GM19452 (cell line): ENCODE data around the gene RTP5.

Experiments
- ATAC-seq: cut with Tn5 transposase; IDR thresholded peaks from one replicate; pipeline ENCODE4 v1.9.1; 2021; ENCODE audit not compliant: unreplicated experiment

RTP5 gene

GRCh38 chr2:241857041-241857541 lies 12.4 kb upstream of the RTP5 start:
- ATAC-seq, result no peak

- ATAC-seq, result no peak
Observed at GRCh38 chr2:241857572-241858121, 11.9 kb upstream of the RTP5 start.

- ATAC-seq, result peak; percentile 37
Observed at GRCh38 chr2:241858206-241859016, 11.1 kb upstream of the RTP5 start, which contains the start of gene PDCD1. Gene PDCD1, minus strand, starts transcription at chr2:241858894. Its CDS starts 56 bp downstream, at chr2:241858838.

GRCh38 chr2:241859017-241859435 lies 10.5 kb upstream of the RTP5 start:
- ATAC-seq, result peak; percentile 7

- ATAC-seq, result peak; percentile 43
Observed at GRCh38 chr2:241859436-241860183, 9.9 kb upstream of the RTP5 start.

- peak; percentile 1 for ATAC-seq
Observed at GRCh38 chr2:241860184-241861078, 9.1 kb upstream of the RTP5 start.

- no peak for ATAC-seq
Observed at GRCh38 chr2:241861264-241861663, 8.3 kb upstream of the RTP5 start.

- ATAC-seq, result no peak
Observed at GRCh38 chr2:241862093-241862492, 7.4 kb upstream of the RTP5 start.

- ATAC-seq, result no peak
Observed at GRCh38 chr2:241862775-241863535, 6.6 kb upstream of the RTP5 start.

- no peak for ATAC-seq
Observed at GRCh38 chr2:241863536-241863954, 6.0 kb upstream of the RTP5 start.

- ATAC-seq, result no peak
Observed at GRCh38 chr2:241864168-241864849, 5.2 kb upstream of the RTP5 start.

GRCh38 chr2:241864850-241865213 lies 4.7 kb upstream of the RTP5 start:
- ATAC-seq, result no peak

- no peak for ATAC-seq
Observed at GRCh38 chr2:241865416-241865956, 4.0 kb upstream of the RTP5 start.

- no peak for ATAC-seq
Observed at GRCh38 chr2:241865957-241866789, 3.4 kb upstream of the RTP5 start.

- no peak for ATAC-seq
Observed at GRCh38 chr2:241866790-241867645, 2.5 kb upstream of the RTP5 start.

GRCh38 chr2:241867776-241868420 lies 1.6 kb upstream of the RTP5 start:
- no peak for ATAC-seq

GRCh38 chr2:241868661-241869081 lies 858 bp upstream of the RTP5 start:
- ATAC-seq, result no peak
